Gastroesophageal sphincter (tissue), 2 donors: ENCODE data around the gene MIGA1.

Experiments used
- POLR2A ChIP-seq, 2 donors: fragments of 450-650 bp; IDR thresholded peaks; one replicate each; pipeline ENCODE4 v1.6.1; 2017; ENCODE audit warnings: antibody characterized with exemption in 2 of 2, mild to moderate bottlenecking in 2 of 2, moderate library complexity in 1 of 2
- POLR2AphosphoS5 ChIP-seq: sonication (generic); formaldehyde crosslinking; IDR thresholded peaks from one replicate; pipeline ENCODE4 v1.6.1; 2017; ENCODE audit warnings: antibody characterized with exemption

DNA sequence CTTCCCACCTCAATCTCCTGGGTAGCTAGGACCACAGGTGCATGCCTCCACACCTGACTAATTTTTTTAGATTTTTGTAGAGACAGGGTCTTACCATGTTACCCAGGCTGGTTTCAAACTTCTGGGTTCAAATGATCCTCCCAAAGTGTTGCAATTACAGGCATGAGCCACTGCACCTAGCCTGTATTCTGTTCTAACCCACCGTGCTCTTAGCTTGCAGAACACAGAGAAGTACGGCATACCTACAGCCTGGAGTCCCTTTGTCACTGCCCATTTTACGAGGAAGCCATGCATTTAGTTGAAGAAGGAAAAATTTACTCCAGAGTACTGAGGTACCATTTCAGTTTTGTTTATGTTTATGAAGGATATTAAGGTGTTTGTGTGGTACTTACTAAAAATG is 79.3 kb downstream of the MIGA1 start:
- TF ChIP-seq POLR2A (IDR thresholded peaks at IDR 0.05): no peak
- TF ChIP-seq POLR2AphosphoS5: no peak
